CD14-positive monocyte (primary cell): ENCODE data around the gene LHPP. TPM values are rescaled to one million over a fixed set of nuclear protein-coding genes. Genes with fewer than 3 reads are reported as not detected.

ENCODE experiments used
- DNase-seq, 3 donors: peaks; one replicate each; pipeline ENCODE4 v3.0.0-alpha.2; 2011 to 2022
- H2AFZ ChIP-seq: 2 replicates; pipeline ENCODE4 v1.6.0; 2012; ENCODE audit warnings: mild to moderate bottlenecking, low read depth, low read length, inconsistent platforms; ENCODE audit not compliant: insufficient read depth, poor library complexity, severe bottlenecking
- H3K27ac ChIP-seq, 2 donors: 1 replicate in 1 of 2; 2 replicates in 1 of 2; pipeline ENCODE4 v1.5.1; 2012 to 2013; ENCODE audit warnings: low read length in 2 of 2, control low read depth in 1 of 2, inconsistent platforms in 1 of 2, low read depth in 1 of 2, mild to moderate bottlenecking in 1 of 2
- H3K27me3 ChIP-seq, 2 donors: one replicate each; pipeline versions ENCODE4 v1.6.0 to v1.6.1; 2011 to 2013; ENCODE audit warnings: low read length in 2 of 2; ENCODE audit not compliant: control insufficient read depth in 2 of 2, insufficient read depth in 2 of 2
- H3K36me3 ChIP-seq, 2 donors: replicated peaks in 1 of 2; 1 replicate in 1 of 2; 2 replicates in 1 of 2; pipeline versions ENCODE4 v1.5.1 to v1.6.1; 2012 to 2013; ENCODE audit warnings: low read length in 2 of 2, control low read depth in 1 of 2, inconsistent platforms in 1 of 2, mild to moderate bottlenecking in 1 of 2; ENCODE audit not compliant: insufficient read depth in 2 of 2, control insufficient read depth in 1 of 2
- H3K4me1 ChIP-seq, 2 donors: 1 replicate in 1 of 2; 2 replicates in 1 of 2; pipeline versions ENCODE4 v1.5.1 to v1.6.1; 2012 to 2013; ENCODE audit warnings: low read length in 2 of 2, control low read depth in 1 of 2, inconsistent platforms in 1 of 2, mild to moderate bottlenecking in 1 of 2, moderate library complexity in 1 of 2; ENCODE audit not compliant: insufficient read depth in 2 of 2, control insufficient read depth in 1 of 2
- H3K4me2 ChIP-seq: replicated peaks from 2 replicates; pipeline ENCODE3; 2012; ENCODE audit warnings: low read length, moderate library complexity, mild to moderate bottlenecking; ENCODE audit not compliant: poor library complexity, severe bottlenecking; ENCODE audit errors: extremely low read depth
- H3K4me3 ChIP-seq, 3 experiments: fragments of 200-600 bp in 1 of 3; sonication (generic) in 1 of 3; replicated peaks in 1 of 3; 1 replicate in 2 of 3; 2 replicates in 1 of 3; pipeline ENCODE4 v1.5.1; 2011 to 2013; ENCODE audit warnings: low read length in 3 of 3, mild to moderate bottlenecking in 3 of 3, control low read depth in 2 of 3, low read depth in 2 of 3, inconsistent platforms in 1 of 3, moderate library complexity in 1 of 3
- H3K79me2 ChIP-seq: 2 replicates; pipeline ENCODE4 v1.6.0; 2012; ENCODE audit warnings: mild to moderate bottlenecking, control low read depth, inconsistent platforms, low read length, moderate library complexity; ENCODE audit not compliant: insufficient read depth
- H3K9ac ChIP-seq: 2 replicates; pipeline ENCODE4 v1.6.0; 2017; ENCODE audit warnings: low read length, mild to moderate bottlenecking; ENCODE audit not compliant: insufficient read depth, poor library complexity, severe bottlenecking
- H3K9me3 ChIP-seq, 2 donors: replicated peaks in 1 of 2; 1 replicate in 1 of 2; 2 replicates in 1 of 2; pipeline versions ENCODE4 v1.5.1 to v1.6.1; 2012 to 2013; ENCODE audit warnings: low read length in 2 of 2, control low read depth in 1 of 2; ENCODE audit not compliant: control insufficient read depth in 1 of 2, insufficient read depth in 1 of 2
- H4K20me1 ChIP-seq: 2 replicates; pipeline ENCODE4 v1.6.0; 2012; ENCODE audit warnings: mild to moderate bottlenecking, low read length, control low read depth, moderate library complexity; ENCODE audit not compliant: insufficient read depth
- H3K27ac Mint-ChIP-seq, 7 donors: one replicate each; pipeline ENCODE4 v1.8.0; 2020; ENCODE audit warnings: mild to moderate bottlenecking in 7 of 7, mixed read lengths in 7 of 7, moderate library complexity in 6 of 7, inconsistent platforms in 2 of 7
- H3K27me3 Mint-ChIP-seq, 3 donors: one replicate each; pipeline ENCODE4 v1.8.0; 2021 to 2022; ENCODE audit warnings: low read depth in 3 of 3, mild to moderate bottlenecking in 3 of 3, mixed read lengths in 3 of 3, moderate library complexity in 3 of 3, inconsistent platforms in 1 of 3
- H3K36me3 Mint-ChIP-seq, 2 donors: one replicate each; pipeline ENCODE4 v1.8.0; 2020; ENCODE audit warnings: mixed read lengths in 2 of 2, inconsistent platforms in 1 of 2, mild to moderate bottlenecking in 1 of 2
- H3K4me1 Mint-ChIP-seq: one replicate; pipeline ENCODE4 v1.8.0; 2020; ENCODE audit warnings: mild to moderate bottlenecking, mixed read lengths
- H3K4me3 Mint-ChIP-seq, 2 donors: one replicate each; pipeline ENCODE4 v1.8.0; 2020; ENCODE audit warnings: mild to moderate bottlenecking in 2 of 2, mixed read lengths in 2 of 2, moderate library complexity in 1 of 2
- H3K9me3 Mint-ChIP-seq, 7 donors: one replicate each; pipeline ENCODE4 v1.8.0; 2020 to 2022; ENCODE audit warnings: mixed read lengths in 7 of 7, mild to moderate bottlenecking in 6 of 7, moderate library complexity in 6 of 7, inconsistent platforms in 2 of 7
- WGBS: methylation state at CpG from one replicate; pipeline ENCODE4 v1.1.5; 2013; ENCODE audit warnings: missing lambda C conversion rate; ENCODE audit not compliant: insufficient coverage; 5-methylcytosine and 5-hydroxymethylcytosine counted together
- intact Hi-C, 2 donors: fragments of 100-400 bp; cut with micrococcal nuclease; formaldehyde crosslinking; loops; one replicate each; pipeline versions ENCODE4 v1.15.0 to v1.15.1; 2023
- polyA plus RNA-seq, 3 donors: library from polyadenylated mRNA; depleted of rRNA in 1 of 3; unstranded in 2 of 3; stranded (reverse) in 1 of 3; fragments of 300-500 nt in 2 of 3; fragments of >200 nt in 1 of 3; fragmentation: Illumina TruSeq in 2 of 3; gene quantifications; 1 replicate in 2 of 3; 2 replicates in 1 of 3; pipeline ENCODE4 v1.2.3, GENCODE V29; 2012 to 2021
- TF ChIP-seq, protein P1 (sequence below): fragments of 200-600 bp; IDR thresholded peaks from one replicate; pipeline ENCODE4 v1.8.0; 2022; ENCODE audit warnings: antibody characterized with exemption, mild to moderate bottlenecking

Gene LHPP
- polyA plus RNA-seq, 3 donors = 15.2 to 20.6 (median 19.5) TPM

DNA sequence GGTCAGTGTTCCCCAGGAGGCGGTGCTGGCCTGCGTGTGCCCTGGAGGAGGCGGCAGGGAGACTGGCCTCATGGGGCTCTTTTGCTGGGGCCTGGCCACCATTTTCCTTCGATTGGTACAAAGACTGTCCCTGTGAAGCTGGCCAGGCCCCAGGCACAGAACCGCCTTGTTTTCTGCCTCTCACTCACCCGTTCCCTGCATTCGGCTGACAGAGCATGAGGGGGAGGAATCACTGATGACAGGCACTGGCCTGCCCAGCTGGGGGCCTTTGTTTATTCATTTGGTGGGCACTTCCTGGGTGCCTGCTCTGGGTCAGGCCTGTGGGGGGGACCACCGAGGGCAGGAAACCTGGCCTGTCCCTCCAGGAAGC, 143.4 kb downstream of the LHPP start:
- TF ChIP-seq, protein P1, sequence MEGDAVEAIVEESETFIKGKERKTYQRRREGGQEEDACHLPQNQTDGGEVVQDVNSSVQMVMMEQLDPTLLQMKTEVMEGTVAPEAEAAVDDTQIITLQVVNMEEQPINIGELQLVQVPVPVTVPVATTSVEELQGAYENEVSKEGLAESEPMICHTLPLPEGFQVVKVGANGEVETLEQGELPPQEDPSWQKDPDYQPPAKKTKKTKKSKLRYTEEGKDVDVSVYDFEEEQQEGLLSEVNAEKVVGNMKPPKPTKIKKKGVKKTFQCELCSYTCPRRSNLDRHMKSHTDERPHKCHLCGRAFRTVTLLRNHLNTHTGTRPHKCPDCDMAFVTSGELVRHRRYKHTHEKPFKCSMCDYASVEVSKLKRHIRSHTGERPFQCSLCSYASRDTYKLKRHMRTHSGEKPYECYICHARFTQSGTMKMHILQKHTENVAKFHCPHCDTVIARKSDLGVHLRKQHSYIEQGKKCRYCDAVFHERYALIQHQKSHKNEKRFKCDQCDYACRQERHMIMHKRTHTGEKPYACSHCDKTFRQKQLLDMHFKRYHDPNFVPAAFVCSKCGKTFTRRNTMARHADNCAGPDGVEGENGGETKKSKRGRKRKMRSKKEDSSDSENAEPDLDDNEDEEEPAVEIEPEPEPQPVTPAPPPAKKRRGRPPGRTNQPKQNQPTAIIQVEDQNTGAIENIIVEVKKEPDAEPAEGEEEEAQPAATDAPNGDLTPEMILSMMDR = no peak
- Histone ChIP-seq H2AFZ (no peak overlapping the region), H3K36me3 (no peaks in the 10 kb centered on the region), H3K4me2 (no peak overlapping the region), H3K4me3 (no peak overlapping the region), H3K27ac (no peak overlapping the region), H3K27me3 (no peaks in the 10 kb centered on the region), H3K4me1 (peaks cover 9 to 10% of the 10 kb centered on the region in 2 donors), H3K9ac (no peak overlapping the region), H3K79me2 (no peaks in the 10 kb centered on the region), H3K9me3 (no peaks in the 10 kb centered on the region), H4K20me1 (no peaks in the 10 kb centered on the region)
- Mint-ChIP-seq H3K27ac (peak overlapping the region in 1 of 7 donors; percentile 72), H3K36me3 (peaks cover 4 to 7% of the 10 kb centered on the region in 2 donors), H3K4me3 (no peak overlapping the region), H3K4me1 (peaks cover 17% of the 10 kb centered on the region), H3K9me3 (no peaks in the 10 kb centered on the region), H3K27me3 (peaks cover 0 to 7% (median 3%) of the 10 kb centered on the region in 3 donors)
- DNase-seq = no peak
- 74% methylated on average over 7 of the region's 8 CpGs for WGBS
- intact Hi-C loops = no loop called here

DNA sequence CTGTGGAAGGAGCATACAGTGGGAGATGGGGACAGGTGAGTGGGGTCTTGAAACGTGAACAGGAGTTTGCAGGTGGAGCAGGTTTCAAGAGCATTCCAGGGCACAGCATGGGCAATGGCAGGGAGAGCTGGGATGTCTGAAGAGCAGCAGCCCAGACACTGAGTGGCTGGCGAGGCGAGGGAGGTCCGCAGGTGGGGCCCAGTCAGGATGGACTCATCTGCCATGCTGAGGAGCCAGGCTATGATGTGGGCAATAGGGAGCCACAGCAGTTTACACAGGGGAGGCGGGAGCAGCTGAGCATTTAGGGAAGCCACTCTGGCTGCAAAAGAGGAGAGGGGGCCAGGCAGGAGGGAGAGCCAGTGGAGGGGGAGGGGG, 143.8 kb downstream of the LHPP start:
- DNase-seq = no peak
- no peak overlapping the region for H3K27ac ChIP-seq
- TF ChIP-seq, protein P1 = no peak
- no peak overlapping the region for H3K4me2 ChIP-seq
- no peak overlapping the region for H2AFZ ChIP-seq
- WGBS = 75% methylated on average over 5 of the region's 5 CpGs
- Mint-ChIP-seq H3K4me1 (peaks cover 17% of the 10 kb centered on the region), H3K9me3 (no peaks in the 10 kb centered on the region), H3K27me3 (peaks cover 0 to 4% (median 3%) of the 10 kb centered on the region in 3 donors), H3K4me3 (no peak overlapping the region), H3K36me3 (peaks cover 4 to 7% of the 10 kb centered on the region in 2 donors), H3K27ac (peak overlapping the region in 2 of 7 donors; percentile 72 to 78)
- H3K4me3 ChIP-seq = no peak overlapping the region
- H3K79me2 ChIP-seq = no peaks in the 10 kb centered on the region
- H3K9me3 ChIP-seq = no peaks in the 10 kb centered on the region
- H4K20me1 ChIP-seq = no peaks in the 10 kb centered on the region
- no peak overlapping the region for H3K9ac ChIP-seq
- H3K27me3 ChIP-seq = no peaks in the 10 kb centered on the region
- H3K36me3 ChIP-seq = no peaks in the 10 kb centered on the region
- intact Hi-C loops = no loop called here
- peaks cover 9 to 10% of the 10 kb centered on the region in 2 donors for H3K4me1 ChIP-seq
